ENCODE measurements around the gene SIGLECL1. TPM values are rescaled to one million over a fixed set of nuclear protein-coding genes. Genes with fewer than 3 reads are reported as not detected.

Gene SIGLECL1
- total RNA-seq, 1 experiment from 2014 or later = not detected

DNA sequence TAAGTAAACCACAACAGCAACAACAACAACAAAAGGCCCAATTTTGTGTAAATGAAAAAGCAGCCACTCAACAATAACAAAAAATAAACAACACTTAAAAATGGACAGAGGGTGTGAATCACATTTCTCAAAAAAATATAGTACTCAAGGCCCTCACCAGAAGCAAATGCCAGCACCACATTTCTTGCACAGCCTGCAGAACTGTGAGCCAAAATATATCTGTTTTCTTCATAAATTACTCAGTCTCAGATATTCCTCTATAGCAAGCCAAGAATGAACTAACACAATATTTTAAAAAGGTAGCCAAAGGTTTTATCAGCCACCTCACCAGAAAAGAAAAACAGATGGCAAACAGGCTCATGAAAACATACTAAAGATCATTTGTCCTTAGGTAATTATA, 29.9 kb upstream of the SIGLECL1 start:
- no peak for DNase-seq
- no peaks in the 10 kb centered on the region for H3K23me2 ChIP-seq (ENCODE audit: insufficient read length, low read depth, low read length, poor library complexity, severe bottlenecking)
- no peak overlapping the region for H3K23ac ChIP-seq (ENCODE audit: insufficient read length, low read depth, low read length)
- H3K4ac ChIP-seq (ENCODE audit: low read depth, low read length) = no peak overlapping the region
- H2BK5ac ChIP-seq (ENCODE audit: insufficient read length, low read length) = no peak overlapping the region
- no peaks in the 10 kb centered on the region for H3K27me3 ChIP-seq (ENCODE audit: insufficient read depth, low read length)
- Mint-ChIP-seq H3K36me3 (ENCODE audit: insufficient read depth in 1 of 3, low read depth in 3 of 3) (peaks cover 0 to 6% (median 2%) of the 10 kb centered on the region in 3 experiments; a peak in 4 of 7 replicates), H3K4me1 (no peaks in the 10 kb centered on the region), H3K27me3 (ENCODE audit: low read depth) (peaks cover 27% of the 10 kb centered on the region), H3K27ac (no peak overlapping the region), H3K4me3 (no peak overlapping the region), H3K9me3 (peaks cover 7 to 91% of the 10 kb centered on the region in 2 experiments; a peak in 4 of 5 replicates)
- H3K79me2 ChIP-seq (ENCODE audit: insufficient read depth, low read length) = no peaks in the 10 kb centered on the region
- H3T11ph ChIP-seq (ENCODE audit: low read length) = no peak overlapping the region
- H3K14ac ChIP-seq (ENCODE audit: insufficient read depth, low read length) = no peak overlapping the region
- no peak overlapping the region for H4K8ac ChIP-seq (replicated peaks; ENCODE audit: insufficient read length, low read depth, low read length)
- H2BK15ac ChIP-seq (ENCODE audit: low read depth, low read length) = no peak overlapping the region
- H2BK20ac ChIP-seq (ENCODE audit: low read depth, low read length, poor library complexity, severe bottlenecking) = no peak overlapping the region
- no peaks in the 10 kb centered on the region for H3K79me1 ChIP-seq (ENCODE audit: insufficient read depth, low read depth, low read length, poor library complexity, severe bottlenecking)
- H4K91ac ChIP-seq (ENCODE audit: insufficient read length, low read depth, low read length) = no peak overlapping the region
- no peak overlapping the region for H3K4me2 ChIP-seq (ENCODE audit: insufficient read depth, insufficient read length, low read length)
- no peak overlapping the region for H3K18ac ChIP-seq (ENCODE audit: insufficient read length, low read depth, low read length)
- H2BK12ac ChIP-seq (ENCODE audit: insufficient read length, low read depth, low read length) = no peak overlapping the region
- no peak overlapping the region for H2AK5ac ChIP-seq (ENCODE audit: insufficient read length, low read length)
- H3K9me3 ChIP-seq (ENCODE audit: control insufficient read depth, low read depth, low read length) = no peaks in the 10 kb centered on the region
- no peak overlapping the region for H3K56ac ChIP-seq (ENCODE audit: insufficient read length, low read depth, low read length)
- no peaks in the 10 kb centered on the region for H4K20me1 ChIP-seq (ENCODE audit: control insufficient read depth, insufficient read depth, insufficient read length)
- H2AFZ ChIP-seq (ENCODE audit: low read length) = no peak overlapping the region
- H3K9ac ChIP-seq (ENCODE audit: extremely low read depth, insufficient read length, low read length) = no peak overlapping the region
- no peaks in the 10 kb centered on the region for H3K4me1 ChIP-seq (ENCODE audit: insufficient read depth, low read length)
- no peak overlapping the region for H2BK120ac ChIP-seq (ENCODE audit: low read depth, low read length, poor library complexity, severe bottlenecking)
- H3K27ac ChIP-seq (ENCODE audit: insufficient read length, low read depth, low read length) = no peak overlapping the region
- H4K5ac ChIP-seq (ENCODE audit: insufficient read length, low read depth, low read length) = no peak overlapping the region
- TF ChIP-seq, protein P1, sequence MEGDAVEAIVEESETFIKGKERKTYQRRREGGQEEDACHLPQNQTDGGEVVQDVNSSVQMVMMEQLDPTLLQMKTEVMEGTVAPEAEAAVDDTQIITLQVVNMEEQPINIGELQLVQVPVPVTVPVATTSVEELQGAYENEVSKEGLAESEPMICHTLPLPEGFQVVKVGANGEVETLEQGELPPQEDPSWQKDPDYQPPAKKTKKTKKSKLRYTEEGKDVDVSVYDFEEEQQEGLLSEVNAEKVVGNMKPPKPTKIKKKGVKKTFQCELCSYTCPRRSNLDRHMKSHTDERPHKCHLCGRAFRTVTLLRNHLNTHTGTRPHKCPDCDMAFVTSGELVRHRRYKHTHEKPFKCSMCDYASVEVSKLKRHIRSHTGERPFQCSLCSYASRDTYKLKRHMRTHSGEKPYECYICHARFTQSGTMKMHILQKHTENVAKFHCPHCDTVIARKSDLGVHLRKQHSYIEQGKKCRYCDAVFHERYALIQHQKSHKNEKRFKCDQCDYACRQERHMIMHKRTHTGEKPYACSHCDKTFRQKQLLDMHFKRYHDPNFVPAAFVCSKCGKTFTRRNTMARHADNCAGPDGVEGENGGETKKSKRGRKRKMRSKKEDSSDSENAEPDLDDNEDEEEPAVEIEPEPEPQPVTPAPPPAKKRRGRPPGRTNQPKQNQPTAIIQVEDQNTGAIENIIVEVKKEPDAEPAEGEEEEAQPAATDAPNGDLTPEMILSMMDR (conservative IDR thresholded peaks at IDR 0.05) = no peak

Data from H9 (cell line).